B cell (primary cell): ENCODE data around the gene ABTB2. TPM values are rescaled to one million over a fixed set of nuclear protein-coding genes. Genes with fewer than 3 reads are reported as not detected.

Source experiments
- ATAC-seq: fragments of 200-7000 bp; cut with Tn5 transposase; one replicate; pipeline ENCODE4 v1.10.0; 2021; ENCODE audit warnings: low read depth, mild to moderate bottlenecking, moderate number of reproducible peaks, moderate library complexity
- CTCF ChIA-PET: fragments of 350-600 bp; sonication (Branson Sonifier 250); formaldehyde crosslinking; loops from one replicate; lab custom pipeline; 2021; ENCODE audit warnings: antibody characterized with exemption, inconsistent platforms; lab: Charles Lee
- POLR2A ChIA-PET: fragments of 350-600 bp; sonication (Branson Sonifier 250); formaldehyde crosslinking; loops from one replicate; lab custom pipeline; 2021; ENCODE audit warnings: antibody characterized with exemption; lab: Charles Lee
- DNase-seq: peaks from one replicate; pipeline ENCODE4 v3.0.0; 2013
- H2AFZ ChIP-seq: 2 replicates; pipeline ENCODE4 v1.6.1; 2012; ENCODE audit warnings: mild to moderate bottlenecking, low read depth, low read length; ENCODE audit not compliant: insufficient read depth, poor library complexity, severe bottlenecking
- H3K27ac ChIP-seq, 2 donors: 1 replicate in 1 of 2; 2 replicates in 1 of 2; pipeline ENCODE4 v1.5.1; 2012 to 2013; ENCODE audit warnings: low read length in 2 of 2, mild to moderate bottlenecking in 2 of 2, moderate library complexity in 1 of 2
- H3K27me3 ChIP-seq, 4 experiments: fragments of 200-600 bp in 1 of 4; sonication (generic) in 1 of 4; replicated peaks in 1 of 4; 1 replicate in 2 of 4; 2 replicates in 2 of 4; pipeline versions ENCODE4 v1.6.1 to v1.7.0; 2013 to 2016; ENCODE audit warnings: low read length in 3 of 4, mild to moderate bottlenecking in 2 of 4, mixed read lengths in 1 of 4, moderate library complexity in 1 of 4; ENCODE audit not compliant: insufficient read depth in 4 of 4, control insufficient read depth in 3 of 4; ENCODE audit errors: control extremely low read depth in 1 of 4
- H3K36me3 ChIP-seq, 2 experiments: replicated peaks in 1 of 2; 1 replicate in 1 of 2; 2 replicates in 1 of 2; pipeline versions ENCODE4 v1.6.1 to v1.7.1; 2013; ENCODE audit warnings: low read length in 1 of 2; ENCODE audit not compliant: insufficient read depth in 2 of 2, control insufficient read depth in 1 of 2; ENCODE audit errors: control extremely low read depth in 1 of 2, extremely low read depth in 1 of 2
- H3K4me1 ChIP-seq, 2 donors: fragments of 200-600 bp in 1 of 2; sonication (generic) in 1 of 2; 1 replicate in 1 of 2; 2 replicates in 1 of 2; pipeline versions ENCODE4 v1.5.1 to v1.6.1; 2013 to 2017; ENCODE audit warnings: low read length in 2 of 2; ENCODE audit not compliant: control insufficient read depth in 2 of 2, insufficient read depth in 2 of 2
- H3K4me2 ChIP-seq: replicated peaks from 2 replicates; pipeline ENCODE3; 2012; ENCODE audit warnings: mild to moderate bottlenecking, low read depth, low read length; ENCODE audit not compliant: poor library complexity, severe bottlenecking
- H3K4me3 ChIP-seq, 5 experiments: fragments of 200-600 bp in 1 of 5; sonication (generic) in 1 of 5; 1 replicate in 3 of 5; 2 replicates in 2 of 5; pipeline versions ENCODE4 v1.5.1 to v1.7.0; 2011 to 2016; ENCODE audit warnings: low read length in 4 of 5, mild to moderate bottlenecking in 4 of 5, low read depth in 2 of 5, control low read depth in 1 of 5, moderate library complexity in 1 of 5; ENCODE audit not compliant: insufficient read depth in 1 of 5; ENCODE audit errors: control extremely low read depth in 1 of 5, extremely low read depth in 1 of 5
- H3K79me2 ChIP-seq: fragments of 200-600 bp; sonication (generic); one replicate; pipeline ENCODE4 v1.6.0; 2016; ENCODE audit warnings: low read length; ENCODE audit not compliant: control insufficient read depth, insufficient read depth
- H3K9ac ChIP-seq: fragments of 200-600 bp; sonication (generic); 2 replicates; pipeline ENCODE4 v1.6.1; 2017; ENCODE audit warnings: mild to moderate bottlenecking, low read length, moderate library complexity
- H3K9me3 ChIP-seq, 3 donors: one replicate each; pipeline versions ENCODE4 v1.6.1 to v1.7.1; 2013; ENCODE audit warnings: low read length in 2 of 3; ENCODE audit not compliant: control insufficient read depth in 2 of 3, insufficient read depth in 1 of 3; ENCODE audit errors: control extremely low read depth in 1 of 3
- H4K20me1 ChIP-seq: 2 replicates; pipeline ENCODE4 v1.6.0; 2012; ENCODE audit warnings: mild to moderate bottlenecking, low read length; ENCODE audit not compliant: insufficient read depth, control insufficient read depth, poor library complexity, severe bottlenecking
- H3K27ac Mint-ChIP-seq: one replicate; pipeline ENCODE4 v1.8.0; 2021; ENCODE audit warnings: mixed read lengths
- H3K27me3 Mint-ChIP-seq: one replicate; pipeline ENCODE4 v1.8.0; 2021; ENCODE audit warnings: mixed read lengths
- H3K4me1 Mint-ChIP-seq: one replicate; pipeline ENCODE4 v1.8.0; 2021; ENCODE audit warnings: mixed read lengths
- H3K4me3 Mint-ChIP-seq: one replicate; pipeline ENCODE4 v1.8.0; 2021; ENCODE audit warnings: mixed read lengths
- H3K9me3 Mint-ChIP-seq: one replicate; pipeline ENCODE4 v1.8.0; 2022; ENCODE audit warnings: mixed read lengths; ENCODE audit not compliant: insufficient read depth
- CTCF ChIP-seq: fragments of 200-600 bp; IDR thresholded peaks from one replicate; pipeline ENCODE4 v1.8.0; 2022; ENCODE audit warnings: antibody characterized with exemption, mild to moderate bottlenecking
- EZH2 ChIP-seq: IDR thresholded peaks from 2 replicates; pipeline ENCODE4 v1.6.1; 2012; ENCODE audit warnings: borderline replicate concordance, low read depth, mild to moderate bottlenecking, moderate library complexity, low read length; ENCODE audit not compliant: insufficient read depth, poor library complexity, severe bottlenecking
- WGBS: methylation state at CpG from one replicate; pipeline ENCODE4 v1.1.5; 2013; ENCODE audit warnings: missing lambda C conversion rate; ENCODE audit not compliant: insufficient coverage; 5-methylcytosine and 5-hydroxymethylcytosine counted together
- intact Hi-C: fragments of 100-400 bp; cut with micrococcal nuclease; formaldehyde crosslinking; loops from one replicate; pipeline ENCODE4 v1.10.0; 2022
- polyA plus RNA-seq: library from polyadenylated mRNA; depleted of rRNA; stranded (reverse); fragments of >200 nt; gene quantifications from 2 replicates; pipeline ENCODE4 v1.2.3, GENCODE V29; 2012
- total RNA-seq, 2 donors: library from RNA; stranded (reverse); fragments of 120-200 nt in 1 of 2; gene quantifications; 1 replicate in 1 of 2; 2 replicates in 1 of 2; pipeline versions ENCODE4 v1.2.3 to v1.2.4, GENCODE V29; 2013 to 2022

ABTB2 gene
- total and polyA plus RNA-seq, 2 donors (not counting 1 experiment from before 2014, with no cell fraction given): 0.30 to 5.9 TPM

- Mint-ChIP-seq H3K9me3 (no peaks in the 10 kb centered on the region), H3K27ac (peak overlapping the region; percentile 84), H3K4me3 (peak overlapping the region; percentile 69), H3K4me1 (peaks cover 41% of the 10 kb centered on the region), H3K27me3 (no peaks in the 10 kb centered on the region)
- Histone ChIP-seq H3K4me1 (peaks cover 15 to 23% of the 10 kb centered on the region in 2 donors), H3K27ac (peak overlapping the region; percentile 50 to 64), H3K4me2 (peak overlapping the region; percentile 37), H3K4me3 (no peak overlapping the region), H3K9ac (peak overlapping the region; percentile 11), H3K27me3 (no peaks in the 10 kb centered on the region), H2AFZ (peak overlapping the region; percentile 55), H3K79me2 (no peaks in the 10 kb centered on the region), H3K9me3 (no peaks in the 10 kb centered on the region), H4K20me1 (no peaks in the 10 kb centered on the region), H3K36me3 (no peaks in the 10 kb centered on the region)
- 54% methylated on average over 7 of the region's 9 CpGs for WGBS
- ATAC-seq (peak; percentile 93), DNase-seq (peak; percentile 87)
- ChIA-PET POLR2A (interaction anchor here (0.5 to 1.2 kb wide), 5 partner anchors 8 to 982 kb away, joined by 3 to 12 read pairs (median 3); no protein-coding TSS in a partner anchor), CTCF (interaction anchor here (0.9 to 3.5 kb wide), 7 partner anchors 10 to 124 kb away, joined by 3 to 9 read pairs (median 5); partner anchors contain the start of gene ABTB2)
- no peak for TF ChIP-seq EZH2
- TF ChIP-seq CTCF: no peak
- intact Hi-C loops: loop anchor here (1.0 to 5.0 kb wide), 5 partner anchors 8 to 683 kb away; partner anchors contain the start of genes ABTB2, APIP and PDHX
Observed at GRCh38 chr11:34234086-34234740, 123.6 kb downstream of the ABTB2 start.

- Histone ChIP-seq H3K36me3 (no peaks in the 10 kb centered on the region), H3K9me3 (no peaks in the 10 kb centered on the region), H3K4me1 (peaks cover 15 to 23% of the 10 kb centered on the region in 2 donors), H3K4me3 (no peak overlapping the region), H2AFZ (no peak overlapping the region), H3K9ac (no peak overlapping the region), H3K4me2 (no peak overlapping the region), H3K27ac (peak overlapping the region in 1 of 2 donors; percentile 15), H4K20me1 (no peaks in the 10 kb centered on the region), H3K79me2 (no peaks in the 10 kb centered on the region), H3K27me3 (no peaks in the 10 kb centered on the region)
- Mint-ChIP-seq H3K4me1 (peaks cover 41% of the 10 kb centered on the region), H3K27me3 (no peaks in the 10 kb centered on the region), H3K4me3 (no peak overlapping the region), H3K27ac (no peak overlapping the region), H3K9me3 (no peaks in the 10 kb centered on the region)
- TF ChIP-seq EZH2: no peak
- no peak for TF ChIP-seq CTCF
- POLR2A ChIA-PET: interaction anchor here (1.2 kb wide), 1 partner anchor 9 kb away, joined by 3 read pairs; no protein-coding TSS in a partner anchor
- DNase-seq (peak; percentile 41), ATAC-seq (no peak)
- intact Hi-C loops: loop anchor here (5.0 kb wide), 1 partner anchor 684 kb away; the partner anchor contains the start of genes APIP and PDHX
- WGBS: 71% methylated on average over 2 of the region's 2 CpGs
- CTCF ChIA-PET: interaction anchor here (0.6 to 3.5 kb wide), 3 partner anchors 21 to 59 kb away, joined by 3 to 9 read pairs (median 3); no protein-coding TSS in a partner anchor
Observed at GRCh38 chr11:34233215-34233614, 124.6 kb downstream of the ABTB2 start.
